K562 (cell line): ENCODE results near the gene ELOB. TPM values are rescaled to one million over a fixed set of nuclear protein-coding genes. Genes with fewer than 3 reads are reported as not detected.

Experiments used
- ATAC-seq: fragments of 200-7000 bp; cut with Tn5 transposase; 3 replicates; pipeline ENCODE4 v1.9.1; 2020; ENCODE audit warnings: moderate library complexity
- BruUV-seq: library from RNA; stranded (reverse); fragments of 400-500 nt; replicated peaks from 2 replicates; lab custom pipeline; 2021; lab: Mats Ljungman, UMichigan
- CTCF ChIA-PET: fragments of 300-600 bp; formaldehyde crosslinking; extraction: SDS; loops from one replicate; lab custom pipeline; 2021; ENCODE audit warnings: low intra/inter-chr PET ratio; lab: Yijun Ruan, JAX
- POLR2A ChIA-PET: fragments of 300-600, 350-650 bp; sonication (Branson Sonifier 250); formaldehyde crosslinking; extraction: SDS; loops from one replicate; lab custom pipeline; 2021; ENCODE audit warnings: antibody characterized with exemption, inconsistent platforms; lab: Yijun Ruan, JAX
- DNase-seq, 4 experiments: peaks; one replicate each; pipeline versions ENCODE4 v3.0.0 to v3.0.0-alpha.2; 2011 to 2018; ENCODE audit warnings: low spot score in 3 of 4, mixed read lengths in 3 of 4; ENCODE audit errors: extremely low read depth in 1 of 4
- FAIRE-seq: peaks from 2 replicates; lab custom pipeline; 2011; peaks lifted over from hg19 to GRCh38; lab: Jason Lieb, UNC
- H2AFZ ChIP-seq: 2 replicates; pipeline ENCODE4 v1.6.0; 2011; ENCODE audit warnings: low read depth, low read length, control low read depth, inconsistent platforms
- H3K27ac ChIP-seq: fragments of 200-600 bp; 3 replicates; pipeline ENCODE4 v1.8.0; 2011; ENCODE audit warnings: low read depth, mild to moderate bottlenecking, control low read depth, inconsistent platforms, low read length, moderate library complexity, mixed read lengths; ENCODE audit errors: extremely low read depth
- H3K27me3 ChIP-seq, 2 experiments: fragments of 300-600 bp in 1 of 2; 2 replicates in 1 of 2; 3 replicates in 1 of 2; pipeline versions ENCODE4 v1.6.0 to v1.8.0; 2011; ENCODE audit warnings: inconsistent platforms in 2 of 2, low read length in 2 of 2, mild to moderate bottlenecking in 1 of 2, mixed read lengths in 1 of 2, moderate library complexity in 1 of 2; ENCODE audit not compliant: control insufficient read depth in 2 of 2, insufficient read depth in 2 of 2
- H3K36me3 ChIP-seq: fragments of 300-600 bp; 3 replicates; pipeline ENCODE4 v1.8.0; 2011; ENCODE audit warnings: mild to moderate bottlenecking, low read length, inconsistent platforms; ENCODE audit not compliant: control insufficient read depth, insufficient read depth
- H3K4me1 ChIP-seq, 2 experiments: fragments of 200-600 bp in 1 of 2; replicated peaks in 1 of 2; 2 replicates in 1 of 2; 3 replicates in 1 of 2; pipeline versions ENCODE4 v1.5.1 to v1.8.0; 2011; ENCODE audit warnings: inconsistent platforms in 2 of 2, low read length in 2 of 2, mild to moderate bottlenecking in 1 of 2, mixed read lengths in 1 of 2, moderate library complexity in 1 of 2; ENCODE audit not compliant: control insufficient read depth in 2 of 2, insufficient read depth in 2 of 2
- H3K4me2 ChIP-seq: 2 replicates; pipeline ENCODE4 v1.6.1; 2011; ENCODE audit warnings: low read length, control low read depth, inconsistent platforms, mixed read lengths; ENCODE audit not compliant: insufficient read depth
- H3K4me3 ChIP-seq: fragments of 200-600 bp; sonication (generic), shearing (Covaris generic); 2 replicates; pipeline ENCODE4 v1.5.1; 2016; ENCODE audit warnings: control low read depth, inconsistent platforms
- H3K79me2 ChIP-seq: fragments of 200-600 bp; 3 replicates; pipeline ENCODE4 v1.8.0; 2011; ENCODE audit warnings: low read length, inconsistent platforms; ENCODE audit not compliant: control insufficient read depth, insufficient read depth
- H3K9ac ChIP-seq, 2 experiments: 2 replicates each; pipeline versions ENCODE4 v1.6.0 to v1.6.1; 2011; ENCODE audit warnings: low read depth in 2 of 2, low read length in 2 of 2, control low read depth in 1 of 2, inconsistent platforms in 1 of 2, mild to moderate bottlenecking in 1 of 2, mixed read lengths in 1 of 2; ENCODE audit not compliant: insufficient read depth in 1 of 2
- H3K9me1 ChIP-seq: one replicate; pipeline ENCODE4 v1.6.0; 2011; ENCODE audit warnings: inconsistent platforms, mild to moderate bottlenecking, low read length, moderate library complexity; ENCODE audit not compliant: control insufficient read depth, insufficient read depth
- H3K9me3 ChIP-seq: replicated peaks from 2 replicates; pipeline ENCODE4 v1.5.1; 2011; ENCODE audit warnings: low read depth, low read length, inconsistent platforms; ENCODE audit not compliant: control insufficient read depth, insufficient read depth
- H4K20me1 ChIP-seq: replicated peaks from 2 replicates; pipeline ENCODE4 v1.6.1; 2011; ENCODE audit warnings: low read length, inconsistent platforms, mixed read lengths; ENCODE audit not compliant: control insufficient read depth, insufficient read depth
- ARHGAP35 ChIP-seq: fragments of 450-650 bp; IDR thresholded peaks from 2 replicates; pipeline ENCODE4 v1.6.1; 2018; ENCODE audit not compliant: partially characterized antibody
- DNMT1 ChIP-seq: fragments of 450-650 bp; IDR thresholded peaks from 2 replicates; pipeline ENCODE4 v1.6.1; 2016; ENCODE audit warnings: antibody characterized with exemption, mild to moderate bottlenecking
- FOXP4 ChIP-seq: sonication (generic); formaldehyde crosslinking; IDR thresholded peaks from 2 replicates; pipeline ENCODE4 v1.8.0; 2022; ENCODE audit warnings: mild to moderate bottlenecking, missing genetic modification reagents, borderline replicate concordance
- HMGN3 ChIP-seq: IDR thresholded peaks from 2 replicates; pipeline ENCODE4 v1.6.1; 2011; ENCODE audit warnings: borderline replicate concordance, low read depth, mild to moderate bottlenecking, mixed read lengths, low read length; ENCODE audit not compliant: insufficient read length; ENCODE audit errors: extremely low read depth
- RBM22 ChIP-seq: fragments of 200-400 bp; formaldehyde crosslinking; IDR thresholded peaks from 2 replicates; pipeline ENCODE4 v1.6.1; 2018; ENCODE audit warnings: low read length, low read depth; ENCODE audit not compliant: poor library complexity, severe bottlenecking
- SAP30 ChIP-seq: fragments of 200-600 bp; sonication (generic); IDR thresholded peaks from 2 replicates; pipeline ENCODE4 v1.6.1; 2012; ENCODE audit warnings: borderline replicate concordance, low read depth, mild to moderate bottlenecking, moderate library complexity, low read length, control low read depth, inconsistent platforms; ENCODE audit not compliant: insufficient read depth, poor library complexity, severe bottlenecking
- WGBS: fragments of 100-300 bp; shearing (Covaris generic); methylation state at CpG from one replicate; pipeline ENCODE4 v1.1.6; 2016; ENCODE audit warnings: low coverage, mixed read lengths; ENCODE audit not compliant: insufficient coverage; ENCODE audit errors: missing lambda C conversion rate; 5-methylcytosine and 5-hydroxymethylcytosine counted together
- in situ Hi-C: fragments of 300-500 bp; cut with MboI; formaldehyde crosslinking; loops from 4 replicates; pipeline ENCODE4 v1.15.0; 2018; ENCODE audit warnings: inconsistent platforms, mixed read lengths
- intact Hi-C: fragments of 100-400 bp; cut with micrococcal nuclease; formaldehyde crosslinking; loops from 2 replicates; pipeline ENCODE4 v1.14.2; 2022
- polyA plus RNA-seq, 8 experiments: library from polyadenylated mRNA; depleted of rRNA in 4 of 8; stranded (reverse) in 5 of 8; unstranded in 3 of 8; fragments of >200 nt; fragmentation: Nextera tagmentation in 2 of 8; fragmentation: Illumina TruSeq in 1 of 8; extraction: Ambion mirVana in 2 of 8; extraction: Trizol in 1 of 8; gene quantifications; 2 replicates each; pipeline versions ENCODE4 v1.2.1 to v1.2.3, GENCODE V29; 2011 to 2014; ENCODE audit warnings: inconsistent platforms in 1 of 8, missing spikeins in 1 of 8
- total RNA-seq, 7 experiments: library from RNA; depleted of rRNA in 6 of 7; stranded (reverse); fragments of >200 nt in 6 of 7; fragmentation: Illumina TruSeq in 2 of 7; extraction: Trizol in 2 of 7; gene quantifications; 2 replicates each; pipeline versions ENCODE4 v1.2.1 to v1.2.3, GENCODE V29; 2011 to 2021; ENCODE audit warnings: low replicate concordance in 1 of 7
- TF ChIP-seq, protein P1 (sequence below): IDR thresholded peaks from 2 replicates; pipeline ENCODE4 v1.6.1; 2011; ENCODE audit warnings: borderline replicate concordance, low read depth, mild to moderate bottlenecking, moderate library complexity, low read length; ENCODE audit not compliant: insufficient read depth, poor library complexity, severe bottlenecking
- TF ChIP-seq, protein P2 (sequence below): fragments of 250-450 bp; sonication (Bioruptor Pico); IDR thresholded peaks from 2 replicates; pipeline ENCODE4 v1.4.0; 2020; ENCODE audit warnings: mild to moderate bottlenecking, moderate library complexity
- TF ChIP-seq, protein P3 (sequence below): fragments of 450-650 bp; formaldehyde crosslinking; IDR thresholded peaks from 2 replicates; pipeline ENCODE4 v1.4.0; 2022; ENCODE audit warnings: mild to moderate bottlenecking, moderate library complexity

ELOB gene
- total and polyA plus RNA-seq, 9 of the 15 experiments (the other 6 are each of a cell fraction or from before 2014, with no cell fraction given): 63.2 to 791 (median 237) TPM

GRCh38 chr16:2761472-2761871 is 15.6 kb downstream of the ELOB start:
- no peak overlapping the region for H3K4me3 ChIP-seq
- ChIA-PET CTCF (no interaction called here), POLR2A (interaction anchor here (0.7 kb wide), 1 partner anchor 9 kb away, joined by 4 read pairs; the partner anchor contains the start of gene SRRM2)
- intact Hi-C loops: no loop called here
- H3K9me1 ChIP-seq: no peaks in the 10 kb centered on the region
- DNase-seq (no peak), ATAC-seq (no peak), FAIRE-seq (no peak)
- peaks cover 100% of the 10 kb centered on the region for H3K36me3 ChIP-seq
- H3K9ac ChIP-seq: no peak overlapping the region
- no TSS peak for BruUV-seq
- H3K27ac ChIP-seq: no peak overlapping the region
- no peak overlapping the region for H3K4me2 ChIP-seq
- peaks cover 3% of the 10 kb centered on the region; the same call in 1 of the 2 replicates for H4K20me1 ChIP-seq
- peaks cover 20% of the 10 kb centered on the region for H3K9me3 ChIP-seq
- WGBS: 98% methylated on average over 10 of the region's 10 CpGs
- TF ChIP-seq RBM22: no peak
- no peak for TF ChIP-seq HMGN3
- TF ChIP-seq, protein P1, sequence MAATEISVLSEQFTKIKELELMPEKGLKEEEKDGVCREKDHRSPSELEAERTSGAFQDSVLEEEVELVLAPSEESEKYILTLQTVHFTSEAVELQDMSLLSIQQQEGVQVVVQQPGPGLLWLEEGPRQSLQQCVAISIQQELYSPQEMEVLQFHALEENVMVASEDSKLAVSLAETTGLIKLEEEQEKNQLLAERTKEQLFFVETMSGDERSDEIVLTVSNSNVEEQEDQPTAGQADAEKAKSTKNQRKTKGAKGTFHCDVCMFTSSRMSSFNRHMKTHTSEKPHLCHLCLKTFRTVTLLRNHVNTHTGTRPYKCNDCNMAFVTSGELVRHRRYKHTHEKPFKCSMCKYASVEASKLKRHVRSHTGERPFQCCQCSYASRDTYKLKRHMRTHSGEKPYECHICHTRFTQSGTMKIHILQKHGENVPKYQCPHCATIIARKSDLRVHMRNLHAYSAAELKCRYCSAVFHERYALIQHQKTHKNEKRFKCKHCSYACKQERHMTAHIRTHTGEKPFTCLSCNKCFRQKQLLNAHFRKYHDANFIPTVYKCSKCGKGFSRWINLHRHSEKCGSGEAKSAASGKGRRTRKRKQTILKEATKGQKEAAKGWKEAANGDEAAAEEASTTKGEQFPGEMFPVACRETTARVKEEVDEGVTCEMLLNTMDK: no peak
- TF ChIP-seq ARHGAP35: no peak
- TF ChIP-seq FOXP4 (CRISPR knock-in tag): no peak
- no peak for TF ChIP-seq SAP30
- TF ChIP-seq, protein P2, sequence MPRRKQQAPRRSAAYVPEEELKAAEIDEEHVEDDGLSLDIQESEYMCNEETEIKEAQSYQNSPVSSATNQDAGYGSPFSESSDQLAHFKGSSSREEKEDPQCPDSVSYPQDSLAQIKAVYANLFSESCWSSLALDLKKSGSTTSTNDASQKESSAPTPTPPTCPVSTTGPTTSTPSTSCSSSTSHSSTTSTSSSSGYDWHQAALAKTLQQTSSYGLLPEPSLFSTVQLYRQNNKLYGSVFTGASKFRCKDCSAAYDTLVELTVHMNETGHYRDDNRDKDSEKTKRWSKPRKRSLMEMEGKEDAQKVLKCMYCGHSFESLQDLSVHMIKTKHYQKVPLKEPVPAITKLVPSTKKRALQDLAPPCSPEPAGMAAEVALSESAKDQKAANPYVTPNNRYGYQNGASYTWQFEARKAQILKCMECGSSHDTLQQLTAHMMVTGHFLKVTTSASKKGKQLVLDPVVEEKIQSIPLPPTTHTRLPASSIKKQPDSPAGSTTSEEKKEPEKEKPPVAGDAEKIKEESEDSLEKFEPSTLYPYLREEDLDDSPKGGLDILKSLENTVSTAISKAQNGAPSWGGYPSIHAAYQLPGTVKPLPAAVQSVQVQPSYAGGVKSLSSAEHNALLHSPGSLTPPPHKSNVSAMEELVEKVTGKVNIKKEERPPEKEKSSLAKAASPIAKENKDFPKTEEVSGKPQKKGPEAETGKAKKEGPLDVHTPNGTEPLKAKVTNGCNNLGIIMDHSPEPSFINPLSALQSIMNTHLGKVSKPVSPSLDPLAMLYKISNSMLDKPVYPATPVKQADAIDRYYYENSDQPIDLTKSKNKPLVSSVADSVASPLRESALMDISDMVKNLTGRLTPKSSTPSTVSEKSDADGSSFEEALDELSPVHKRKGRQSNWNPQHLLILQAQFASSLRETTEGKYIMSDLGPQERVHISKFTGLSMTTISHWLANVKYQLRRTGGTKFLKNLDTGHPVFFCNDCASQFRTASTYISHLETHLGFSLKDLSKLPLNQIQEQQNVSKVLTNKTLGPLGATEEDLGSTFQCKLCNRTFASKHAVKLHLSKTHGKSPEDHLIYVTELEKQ (CRISPR knock-in tag): no peak
- no peak for TF ChIP-seq DNMT1
- TF ChIP-seq, protein P3, sequence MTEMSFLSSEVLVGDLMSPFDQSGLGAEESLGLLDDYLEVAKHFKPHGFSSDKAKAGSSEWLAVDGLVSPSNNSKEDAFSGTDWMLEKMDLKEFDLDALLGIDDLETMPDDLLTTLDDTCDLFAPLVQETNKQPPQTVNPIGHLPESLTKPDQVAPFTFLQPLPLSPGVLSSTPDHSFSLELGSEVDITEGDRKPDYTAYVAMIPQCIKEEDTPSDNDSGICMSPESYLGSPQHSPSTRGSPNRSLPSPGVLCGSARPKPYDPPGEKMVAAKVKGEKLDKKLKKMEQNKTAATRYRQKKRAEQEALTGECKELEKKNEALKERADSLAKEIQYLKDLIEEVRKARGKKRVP: no peak
- no peaks in the 10 kb centered on the region for H3K27me3 ChIP-seq
- H3K4me1 ChIP-seq: peaks cover 0 to 5% of the 10 kb centered on the region in 2 experiments; a peak in 1 of 5 replicates
- peaks cover 99% of the 10 kb centered on the region for H3K79me2 ChIP-seq
- no peak overlapping the region for H2AFZ ChIP-seq
- in situ Hi-C loops: no loop called here
